Measurements from ENCODE around the gene MISFA.

MISFA gene

GRCh38 chr11:18615628-18616392 is 16.2 kb downstream of the MISFA start:
- TF ChIP-seq CTCF (IDR thresholded peaks at IDR 0.05; ENCODE audit: poor library complexity, severe bottlenecking), result no peak
- Histone ChIP-seq H3K9me3 (ENCODE audit: severe bottlenecking) (no peaks in the 10 kb centered on the region), H3K4me3 (ENCODE audit: severe bottlenecking) (no peak overlapping the region), H3K36me3 (ENCODE audit: low read depth) (peaks cover 43% of the 10 kb centered on the region), H3K27me3 (ENCODE audit: insufficient read depth, poor library complexity, severe bottlenecking) (no peaks in the 10 kb centered on the region), H3K4me1 (ENCODE audit: insufficient read depth, poor library complexity, severe bottlenecking) (peaks cover 7% of the 10 kb centered on the region), H3K27ac (ENCODE audit: poor library complexity, severe bottlenecking) (no peak overlapping the region)
- ATAC-seq (ENCODE audit: low read depth) (no peak), DNase-seq (ENCODE audit: low spot score) (no peak)

GRCh38 chr11:18617688-18618341 is 18.2 kb downstream of the MISFA start:
- DNase-seq (ENCODE audit: low spot score) (no peak), ATAC-seq (ENCODE audit: low read depth) (no peak)
- H3K27ac ChIP-seq (ENCODE audit: poor library complexity, severe bottlenecking), result no peak overlapping the region
- no peaks in the 10 kb centered on the region for H3K27me3 ChIP-seq (ENCODE audit: insufficient read depth, poor library complexity, severe bottlenecking)
- H3K4me3 ChIP-seq (ENCODE audit: severe bottlenecking), result no peak overlapping the region
- H3K4me1 ChIP-seq (ENCODE audit: insufficient read depth, poor library complexity, severe bottlenecking), result peaks cover 7% of the 10 kb centered on the region
- no peaks in the 10 kb centered on the region for H3K9me3 ChIP-seq (ENCODE audit: severe bottlenecking)
- TF ChIP-seq CTCF (IDR thresholded peaks at IDR 0.05; ENCODE audit: poor library complexity, severe bottlenecking), result no peak
- peaks cover 26% of the 10 kb centered on the region for H3K36me3 ChIP-seq (ENCODE audit: low read depth)

- H3K9me3 ChIP-seq (ENCODE audit: severe bottlenecking), result no peaks in the 10 kb centered on the region
- no peak overlapping the region for H3K27ac ChIP-seq (ENCODE audit: poor library complexity, severe bottlenecking)
- peaks cover 26% of the 10 kb centered on the region for H3K36me3 ChIP-seq (ENCODE audit: low read depth)
- TF ChIP-seq CTCF (IDR thresholded peaks at IDR 0.05; ENCODE audit: poor library complexity, severe bottlenecking), result no peak
- H3K4me1 ChIP-seq (ENCODE audit: insufficient read depth, poor library complexity, severe bottlenecking), result peaks cover 7% of the 10 kb centered on the region
- no peak for ATAC-seq (ENCODE audit: low read depth)
- no peak for DNase-seq (ENCODE audit: low spot score)
- no peaks in the 10 kb centered on the region for H3K27me3 ChIP-seq (ENCODE audit: insufficient read depth, poor library complexity, severe bottlenecking)
- no peak overlapping the region for H3K4me3 ChIP-seq (ENCODE audit: severe bottlenecking)
These were observed 18.9 kb downstream of the MISFA start for GRCh38 chr11:18618342-18619025.

- Histone ChIP-seq H3K27me3 (ENCODE audit: insufficient read depth, poor library complexity, severe bottlenecking) (no peaks in the 10 kb centered on the region), H3K9me3 (ENCODE audit: severe bottlenecking) (no peaks in the 10 kb centered on the region), H3K27ac (ENCODE audit: poor library complexity, severe bottlenecking) (no peak overlapping the region), H3K4me3 (ENCODE audit: severe bottlenecking) (no peak overlapping the region), H3K36me3 (ENCODE audit: low read depth) (no peaks in the 10 kb centered on the region; the same call in 1 of the 2 replicates), H3K4me1 (ENCODE audit: insufficient read depth, poor library complexity, severe bottlenecking) (peaks cover under 1% of the 10 kb centered on the region)
- ATAC-seq (ENCODE audit: low read depth), result no peak
- no peak for DNase-seq (ENCODE audit: low spot score)
- TF ChIP-seq CTCF (IDR thresholded peaks at IDR 0.05; ENCODE audit: poor library complexity, severe bottlenecking), result no peak
These were observed 24.1 kb downstream of the MISFA start for GRCh38 chr11:18623707-18624106.

Data from RWPE2 (cell line).